B cell (primary cell): Measurements from ENCODE around the gene PTPRF. TPM values are rescaled to one million over a fixed set of nuclear protein-coding genes. Genes with fewer than 3 reads are reported as not detected.

Source experiments
- ATAC-seq: fragments of 200-7000 bp; cut with Tn5 transposase; one replicate; pipeline ENCODE4 v1.10.0; 2021; ENCODE audit warnings: low read depth, mild to moderate bottlenecking, moderate number of reproducible peaks, moderate library complexity
- CTCF ChIA-PET: fragments of 350-600 bp; sonication (Branson Sonifier 250); formaldehyde crosslinking; loops from one replicate; lab custom pipeline; 2021; ENCODE audit warnings: antibody characterized with exemption, inconsistent platforms; lab: Charles Lee
- POLR2A ChIA-PET: fragments of 350-600 bp; sonication (Branson Sonifier 250); formaldehyde crosslinking; loops from one replicate; lab custom pipeline; 2021; ENCODE audit warnings: antibody characterized with exemption; lab: Charles Lee
- DNase-seq: peaks from one replicate; pipeline ENCODE4 v3.0.0; 2013
- H2AFZ ChIP-seq: 2 replicates; pipeline ENCODE4 v1.6.1; 2012; ENCODE audit warnings: mild to moderate bottlenecking, low read depth, low read length; ENCODE audit not compliant: insufficient read depth, poor library complexity, severe bottlenecking
- H3K27ac ChIP-seq, 2 donors: 1 replicate in 1 of 2; 2 replicates in 1 of 2; pipeline ENCODE4 v1.5.1; 2012 to 2013; ENCODE audit warnings: low read length in 2 of 2, mild to moderate bottlenecking in 2 of 2, moderate library complexity in 1 of 2
- H3K27me3 ChIP-seq, 4 experiments: fragments of 200-600 bp in 1 of 4; sonication (generic) in 1 of 4; replicated peaks in 1 of 4; 1 replicate in 2 of 4; 2 replicates in 2 of 4; pipeline versions ENCODE4 v1.6.1 to v1.7.0; 2013 to 2016; ENCODE audit warnings: low read length in 3 of 4, mild to moderate bottlenecking in 2 of 4, mixed read lengths in 1 of 4, moderate library complexity in 1 of 4; ENCODE audit not compliant: insufficient read depth in 4 of 4, control insufficient read depth in 3 of 4; ENCODE audit errors: control extremely low read depth in 1 of 4
- H3K36me3 ChIP-seq, 2 experiments: replicated peaks in 1 of 2; 1 replicate in 1 of 2; 2 replicates in 1 of 2; pipeline versions ENCODE4 v1.6.1 to v1.7.1; 2013; ENCODE audit warnings: low read length in 1 of 2; ENCODE audit not compliant: insufficient read depth in 2 of 2, control insufficient read depth in 1 of 2; ENCODE audit errors: control extremely low read depth in 1 of 2, extremely low read depth in 1 of 2
- H3K4me1 ChIP-seq, 2 donors: fragments of 200-600 bp in 1 of 2; sonication (generic) in 1 of 2; 1 replicate in 1 of 2; 2 replicates in 1 of 2; pipeline versions ENCODE4 v1.5.1 to v1.6.1; 2013 to 2017; ENCODE audit warnings: low read length in 2 of 2; ENCODE audit not compliant: control insufficient read depth in 2 of 2, insufficient read depth in 2 of 2
- H3K4me2 ChIP-seq: replicated peaks from 2 replicates; pipeline ENCODE3; 2012; ENCODE audit warnings: mild to moderate bottlenecking, low read depth, low read length; ENCODE audit not compliant: poor library complexity, severe bottlenecking
- H3K4me3 ChIP-seq, 5 experiments: fragments of 200-600 bp in 1 of 5; sonication (generic) in 1 of 5; 1 replicate in 3 of 5; 2 replicates in 2 of 5; pipeline versions ENCODE4 v1.5.1 to v1.7.0; 2011 to 2016; ENCODE audit warnings: low read length in 4 of 5, mild to moderate bottlenecking in 4 of 5, low read depth in 2 of 5, control low read depth in 1 of 5, moderate library complexity in 1 of 5; ENCODE audit not compliant: insufficient read depth in 1 of 5; ENCODE audit errors: control extremely low read depth in 1 of 5, extremely low read depth in 1 of 5
- H3K79me2 ChIP-seq: fragments of 200-600 bp; sonication (generic); one replicate; pipeline ENCODE4 v1.6.0; 2016; ENCODE audit warnings: low read length; ENCODE audit not compliant: control insufficient read depth, insufficient read depth
- H3K9ac ChIP-seq: fragments of 200-600 bp; sonication (generic); 2 replicates; pipeline ENCODE4 v1.6.1; 2017; ENCODE audit warnings: mild to moderate bottlenecking, low read length, moderate library complexity
- H3K9me3 ChIP-seq, 3 donors: one replicate each; pipeline versions ENCODE4 v1.6.1 to v1.7.1; 2013; ENCODE audit warnings: low read length in 2 of 3; ENCODE audit not compliant: control insufficient read depth in 2 of 3, insufficient read depth in 1 of 3; ENCODE audit errors: control extremely low read depth in 1 of 3
- H4K20me1 ChIP-seq: 2 replicates; pipeline ENCODE4 v1.6.0; 2012; ENCODE audit warnings: mild to moderate bottlenecking, low read length; ENCODE audit not compliant: insufficient read depth, control insufficient read depth, poor library complexity, severe bottlenecking
- H3K27ac Mint-ChIP-seq: one replicate; pipeline ENCODE4 v1.8.0; 2021; ENCODE audit warnings: mixed read lengths
- H3K27me3 Mint-ChIP-seq: one replicate; pipeline ENCODE4 v1.8.0; 2021; ENCODE audit warnings: mixed read lengths
- H3K4me1 Mint-ChIP-seq: one replicate; pipeline ENCODE4 v1.8.0; 2021; ENCODE audit warnings: mixed read lengths
- H3K4me3 Mint-ChIP-seq: one replicate; pipeline ENCODE4 v1.8.0; 2021; ENCODE audit warnings: mixed read lengths
- H3K9me3 Mint-ChIP-seq: one replicate; pipeline ENCODE4 v1.8.0; 2022; ENCODE audit warnings: mixed read lengths; ENCODE audit not compliant: insufficient read depth
- CTCF ChIP-seq: fragments of 200-600 bp; IDR thresholded peaks from one replicate; pipeline ENCODE4 v1.8.0; 2022; ENCODE audit warnings: antibody characterized with exemption, mild to moderate bottlenecking
- EZH2 ChIP-seq: IDR thresholded peaks from 2 replicates; pipeline ENCODE4 v1.6.1; 2012; ENCODE audit warnings: borderline replicate concordance, low read depth, mild to moderate bottlenecking, moderate library complexity, low read length; ENCODE audit not compliant: insufficient read depth, poor library complexity, severe bottlenecking
- WGBS: methylation state at CpG from one replicate; pipeline ENCODE4 v1.1.5; 2013; ENCODE audit warnings: missing lambda C conversion rate; ENCODE audit not compliant: insufficient coverage; 5-methylcytosine and 5-hydroxymethylcytosine counted together
- intact Hi-C: fragments of 100-400 bp; cut with micrococcal nuclease; formaldehyde crosslinking; loops from one replicate; pipeline ENCODE4 v1.10.0; 2022
- polyA plus RNA-seq: library from polyadenylated mRNA; depleted of rRNA; stranded (reverse); fragments of >200 nt; gene quantifications from 2 replicates; pipeline ENCODE4 v1.2.3, GENCODE V29; 2012
- total RNA-seq, 2 donors: library from RNA; stranded (reverse); fragments of 120-200 nt in 1 of 2; gene quantifications; 1 replicate in 1 of 2; 2 replicates in 1 of 2; pipeline versions ENCODE4 v1.2.3 to v1.2.4, GENCODE V29; 2013 to 2022

Gene PTPRF
- total and polyA plus RNA-seq, 2 donors (not counting 1 experiment from before 2014, with no cell fraction given): 0.07 to 0.13 TPM

- no peak overlapping the region for H3K4me2 ChIP-seq
- H3K27me3 Mint-ChIP-seq: peaks cover 14% of the 10 kb centered on the region
- H3K27ac ChIP-seq: no peak overlapping the region
- no peak overlapping the region for H3K4me3 Mint-ChIP-seq
- WGBS: 97% methylated on average over 3 of the region's 3 CpGs
- no peak overlapping the region for H3K27ac Mint-ChIP-seq
- no peak overlapping the region for H3K4me3 ChIP-seq
- H3K9me3 ChIP-seq: no peaks in the 10 kb centered on the region
- POLR2A ChIA-PET: no interaction called here
- H3K79me2 ChIP-seq: no peaks in the 10 kb centered on the region
- TF ChIP-seq EZH2: no peak
- no peak for TF ChIP-seq CTCF
- no peak overlapping the region for H3K9ac ChIP-seq
- CTCF ChIA-PET: no interaction called here
- DNase-seq (no peak), ATAC-seq (no peak)
- intact Hi-C loops: no loop called here
- H2AFZ ChIP-seq: no peak overlapping the region
- H3K27me3 ChIP-seq: peaks cover 0 to 6% (median under 1%) of the 10 kb centered on the region in 4 experiments
- H3K36me3 ChIP-seq: no peaks in the 10 kb centered on the region
- H3K9me3 Mint-ChIP-seq: no peaks in the 10 kb centered on the region
- no peaks in the 10 kb centered on the region for H3K4me1 Mint-ChIP-seq
- no peaks in the 10 kb centered on the region for H3K4me1 ChIP-seq
- no peaks in the 10 kb centered on the region for H4K20me1 ChIP-seq
These were observed 7.4 kb downstream of the PTPRF start for GRCh38 chr1:43538143-43538487.

- intact Hi-C loops: no loop called here
- Histone ChIP-seq H3K9me3 (no peaks in the 10 kb centered on the region), H3K4me2 (no peak overlapping the region), H3K36me3 (no peaks in the 10 kb centered on the region), H3K4me1 (no peaks in the 10 kb centered on the region), H3K27me3 (no peaks in the 10 kb centered on the region), H3K79me2 (no peaks in the 10 kb centered on the region), H3K4me3 (no peak overlapping the region), H3K9ac (no peak overlapping the region), H2AFZ (no peak overlapping the region), H3K27ac (no peak overlapping the region), H4K20me1 (no peaks in the 10 kb centered on the region)
- H3K27ac Mint-ChIP-seq: no peak overlapping the region
- H3K4me1 Mint-ChIP-seq: no peaks in the 10 kb centered on the region
- DNase-seq (no peak), ATAC-seq (no peak)
- no peaks in the 10 kb centered on the region for H3K9me3 Mint-ChIP-seq
- no peak overlapping the region for H3K4me3 Mint-ChIP-seq
- 85% methylated on average over 4 of the region's 4 CpGs for WGBS
- POLR2A ChIA-PET: no interaction called here
- TF ChIP-seq CTCF (no peak), EZH2 (no peak)
- peaks cover 6% of the 10 kb centered on the region for H3K27me3 Mint-ChIP-seq
- CTCF ChIA-PET: no interaction called here
These were observed 8.3 kb downstream of the PTPRF start for GRCh38 chr1:43538969-43539368.
